ENCODE measurements around the gene WAC.

- TF ChIP-seq CTCF (IDR thresholded peaks at IDR 0.05) (no peak), POLR2A (IDR thresholded peaks at IDR 0.05) (no peak)
Measured at GRCh38 chr10:28496017-28496416, 36.9 kb upstream of the WAC start.

Data from body of pancreas (tissue), 4 donors.